Suprapubic skin (tissue), 3 donors: ENCODE results near the gene CSF1.

Experiments
- EP300 ChIP-seq: sonication (generic); formaldehyde crosslinking; IDR thresholded peaks from one replicate; pipeline ENCODE4 v1.6.1; 2017; ENCODE audit warnings: antibody characterized with exemption
- TF ChIP-seq, protein P1 (sequence below), 2 donors: fragments of 200-600 bp in 1 of 2; fragments of 450-650 bp in 1 of 2; sonication (generic) in 1 of 2; IDR thresholded peaks; one replicate each; pipeline ENCODE4 v1.5.1; 2016 to 2019; ENCODE audit warnings: antibody characterized with exemption in 2 of 2, mild to moderate bottlenecking in 1 of 2, moderate library complexity in 1 of 2

DNA sequence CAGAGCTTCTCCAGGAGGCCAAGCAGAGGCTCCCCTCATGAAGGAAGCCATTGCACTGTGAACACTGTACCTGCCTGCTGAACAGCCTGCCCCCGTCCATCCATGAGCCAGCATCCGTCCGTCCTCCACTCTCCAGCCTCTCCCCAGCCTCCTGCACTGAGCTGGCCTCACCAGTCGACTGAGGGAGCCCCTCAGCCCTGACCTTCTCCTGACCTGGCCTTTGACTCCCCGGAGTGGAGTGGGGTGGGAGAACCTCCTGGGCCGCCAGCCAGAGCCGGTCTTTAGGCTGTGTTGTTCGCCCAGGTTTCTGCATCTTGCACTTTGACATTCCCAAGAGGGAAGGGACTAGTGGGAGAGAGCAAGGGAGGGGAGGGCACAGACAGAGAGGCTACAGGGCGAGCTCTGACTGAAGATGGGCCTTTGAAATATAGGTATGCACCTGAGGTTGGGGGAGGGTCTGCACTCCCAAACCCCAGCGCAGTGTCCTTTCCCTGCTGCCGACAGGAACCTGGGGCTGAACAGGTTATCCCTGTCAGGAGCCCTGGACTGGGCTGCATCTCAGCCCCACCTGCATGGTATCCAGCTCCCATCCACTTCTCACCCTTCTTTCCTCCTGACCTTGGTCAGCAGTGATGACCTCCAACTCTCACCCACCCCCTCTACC, 19.1 kb downstream of the CSF1 start:
- no peak for TF ChIP-seq EP300
- TF ChIP-seq, protein P1, sequence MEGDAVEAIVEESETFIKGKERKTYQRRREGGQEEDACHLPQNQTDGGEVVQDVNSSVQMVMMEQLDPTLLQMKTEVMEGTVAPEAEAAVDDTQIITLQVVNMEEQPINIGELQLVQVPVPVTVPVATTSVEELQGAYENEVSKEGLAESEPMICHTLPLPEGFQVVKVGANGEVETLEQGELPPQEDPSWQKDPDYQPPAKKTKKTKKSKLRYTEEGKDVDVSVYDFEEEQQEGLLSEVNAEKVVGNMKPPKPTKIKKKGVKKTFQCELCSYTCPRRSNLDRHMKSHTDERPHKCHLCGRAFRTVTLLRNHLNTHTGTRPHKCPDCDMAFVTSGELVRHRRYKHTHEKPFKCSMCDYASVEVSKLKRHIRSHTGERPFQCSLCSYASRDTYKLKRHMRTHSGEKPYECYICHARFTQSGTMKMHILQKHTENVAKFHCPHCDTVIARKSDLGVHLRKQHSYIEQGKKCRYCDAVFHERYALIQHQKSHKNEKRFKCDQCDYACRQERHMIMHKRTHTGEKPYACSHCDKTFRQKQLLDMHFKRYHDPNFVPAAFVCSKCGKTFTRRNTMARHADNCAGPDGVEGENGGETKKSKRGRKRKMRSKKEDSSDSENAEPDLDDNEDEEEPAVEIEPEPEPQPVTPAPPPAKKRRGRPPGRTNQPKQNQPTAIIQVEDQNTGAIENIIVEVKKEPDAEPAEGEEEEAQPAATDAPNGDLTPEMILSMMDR (IDR thresholded peaks at IDR 0.05): no peak
